ENCODE results near the gene ARHGEF12. TPM values are rescaled to one million over a fixed set of nuclear protein-coding genes. Genes with fewer than 3 reads are reported as not detected.

Gene ARHGEF12, protein sequence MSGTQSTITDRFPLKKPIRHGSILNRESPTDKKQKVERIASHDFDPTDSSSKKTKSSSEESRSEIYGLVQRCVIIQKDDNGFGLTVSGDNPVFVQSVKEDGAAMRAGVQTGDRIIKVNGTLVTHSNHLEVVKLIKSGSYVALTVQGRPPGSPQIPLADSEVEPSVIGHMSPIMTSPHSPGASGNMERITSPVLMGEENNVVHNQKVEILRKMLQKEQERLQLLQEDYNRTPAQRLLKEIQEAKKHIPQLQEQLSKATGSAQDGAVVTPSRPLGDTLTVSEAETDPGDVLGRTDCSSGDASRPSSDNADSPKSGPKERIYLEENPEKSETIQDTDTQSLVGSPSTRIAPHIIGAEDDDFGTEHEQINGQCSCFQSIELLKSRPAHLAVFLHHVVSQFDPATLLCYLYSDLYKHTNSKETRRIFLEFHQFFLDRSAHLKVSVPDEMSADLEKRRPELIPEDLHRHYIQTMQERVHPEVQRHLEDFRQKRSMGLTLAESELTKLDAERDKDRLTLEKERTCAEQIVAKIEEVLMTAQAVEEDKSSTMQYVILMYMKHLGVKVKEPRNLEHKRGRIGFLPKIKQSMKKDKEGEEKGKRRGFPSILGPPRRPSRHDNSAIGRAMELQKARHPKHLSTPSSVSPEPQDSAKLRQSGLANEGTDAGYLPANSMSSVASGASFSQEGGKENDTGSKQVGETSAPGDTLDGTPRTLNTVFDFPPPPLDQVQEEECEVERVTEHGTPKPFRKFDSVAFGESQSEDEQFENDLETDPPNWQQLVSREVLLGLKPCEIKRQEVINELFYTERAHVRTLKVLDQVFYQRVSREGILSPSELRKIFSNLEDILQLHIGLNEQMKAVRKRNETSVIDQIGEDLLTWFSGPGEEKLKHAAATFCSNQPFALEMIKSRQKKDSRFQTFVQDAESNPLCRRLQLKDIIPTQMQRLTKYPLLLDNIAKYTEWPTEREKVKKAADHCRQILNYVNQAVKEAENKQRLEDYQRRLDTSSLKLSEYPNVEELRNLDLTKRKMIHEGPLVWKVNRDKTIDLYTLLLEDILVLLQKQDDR (N-terminal part only)
- 121 TPM for total RNA-seq
- long read RNA-seq, partial matches to known transcripts: 21 of 50 reads
- long read RNA-seq, other reads (novel, unspliced or antisense): 29 of 50 reads

DNA sequence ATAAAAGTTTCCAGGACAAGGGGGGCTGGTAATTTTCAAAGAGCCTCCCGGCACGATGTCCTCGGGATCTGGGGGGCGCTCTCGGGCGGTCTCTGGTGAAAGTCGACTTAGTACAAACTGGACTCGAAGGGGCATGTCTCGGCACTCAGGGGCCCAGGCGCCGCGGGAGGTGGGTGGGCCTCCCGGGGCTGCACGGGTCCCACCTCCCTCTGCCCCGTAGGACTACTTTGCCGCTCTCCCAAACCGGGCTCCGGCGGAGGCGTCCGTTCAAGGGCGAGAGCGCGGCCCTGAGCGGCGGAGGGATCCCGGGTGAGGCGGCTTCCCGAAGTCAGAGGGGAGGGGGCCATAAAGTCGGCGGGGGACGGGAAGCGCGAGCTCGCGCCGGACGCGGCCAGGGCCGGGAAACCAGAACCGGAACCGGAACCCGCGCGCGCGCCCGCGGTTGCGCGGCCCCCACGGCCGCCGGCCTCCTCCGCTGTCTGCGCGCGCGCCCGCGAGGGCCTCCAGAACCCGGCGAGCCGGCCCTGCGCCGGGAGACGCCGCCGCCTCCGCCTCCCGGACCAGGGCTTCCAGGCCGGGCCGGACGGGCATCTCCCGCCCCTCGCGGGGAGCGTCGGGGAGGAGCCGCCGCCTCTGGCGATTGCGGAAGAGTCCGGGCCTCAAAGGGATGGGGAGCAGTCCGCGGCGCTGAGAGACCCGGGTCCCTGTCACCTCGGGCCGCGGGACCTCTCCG lies at the start of gene ARHGEF12:
Gene ARHGEF12 (plus strand): TSS at position 506 of the 733 bp plus-strand sequence. CDS start 831 bp downstream, outside the sequence.
- intact Hi-C loops (cut with DNase I): no loop called here
- Histone ChIP-seq H3K36me3 (no peaks in the 10 kb centered on the region), H3K27me3 (ENCODE audit: low read depth) (no peaks in the 10 kb centered on the region), H3K27ac (peak within 1 kb of the TSS; percentile 93), H3K4me3 (peak within 1 kb of the TSS; percentile 91), H3K4me1 (peaks cover 61% of the 10 kb centered on the region), H3K9me3 (no peaks in the 10 kb centered on the region)
- ATAC-seq (peak; percentile 90 to 96), DNase-seq (peak; percentile 96)
- TF ChIP-seq, protein P1, sequence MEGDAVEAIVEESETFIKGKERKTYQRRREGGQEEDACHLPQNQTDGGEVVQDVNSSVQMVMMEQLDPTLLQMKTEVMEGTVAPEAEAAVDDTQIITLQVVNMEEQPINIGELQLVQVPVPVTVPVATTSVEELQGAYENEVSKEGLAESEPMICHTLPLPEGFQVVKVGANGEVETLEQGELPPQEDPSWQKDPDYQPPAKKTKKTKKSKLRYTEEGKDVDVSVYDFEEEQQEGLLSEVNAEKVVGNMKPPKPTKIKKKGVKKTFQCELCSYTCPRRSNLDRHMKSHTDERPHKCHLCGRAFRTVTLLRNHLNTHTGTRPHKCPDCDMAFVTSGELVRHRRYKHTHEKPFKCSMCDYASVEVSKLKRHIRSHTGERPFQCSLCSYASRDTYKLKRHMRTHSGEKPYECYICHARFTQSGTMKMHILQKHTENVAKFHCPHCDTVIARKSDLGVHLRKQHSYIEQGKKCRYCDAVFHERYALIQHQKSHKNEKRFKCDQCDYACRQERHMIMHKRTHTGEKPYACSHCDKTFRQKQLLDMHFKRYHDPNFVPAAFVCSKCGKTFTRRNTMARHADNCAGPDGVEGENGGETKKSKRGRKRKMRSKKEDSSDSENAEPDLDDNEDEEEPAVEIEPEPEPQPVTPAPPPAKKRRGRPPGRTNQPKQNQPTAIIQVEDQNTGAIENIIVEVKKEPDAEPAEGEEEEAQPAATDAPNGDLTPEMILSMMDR (IDR thresholded peaks at IDR 0.05): peak; percentile 33

DNA sequence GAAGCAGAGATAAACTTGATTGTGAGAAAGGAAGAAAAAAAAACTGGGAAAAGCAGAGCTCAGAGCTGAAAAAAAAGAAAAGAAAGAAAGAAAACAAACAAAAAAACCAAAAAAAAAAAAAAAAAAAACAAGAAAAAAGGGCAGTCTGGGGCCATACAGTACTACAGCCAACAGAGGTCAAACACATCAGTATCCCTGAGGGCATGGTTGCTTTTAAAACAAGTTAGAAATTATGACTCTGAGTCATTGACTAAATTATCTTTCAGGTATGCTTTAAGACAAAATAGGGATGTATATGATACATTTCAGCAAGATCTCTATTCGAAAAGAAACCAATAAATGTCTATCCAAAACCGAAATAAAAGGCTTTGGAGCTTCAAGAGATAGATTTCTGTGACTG lies 48.2 kb upstream of the ARHGEF12 start:
- intact Hi-C loops (cut with DNase I): no loop called here
- TF ChIP-seq, protein P1 (IDR thresholded peaks at IDR 0.05): no peak

DNA sequence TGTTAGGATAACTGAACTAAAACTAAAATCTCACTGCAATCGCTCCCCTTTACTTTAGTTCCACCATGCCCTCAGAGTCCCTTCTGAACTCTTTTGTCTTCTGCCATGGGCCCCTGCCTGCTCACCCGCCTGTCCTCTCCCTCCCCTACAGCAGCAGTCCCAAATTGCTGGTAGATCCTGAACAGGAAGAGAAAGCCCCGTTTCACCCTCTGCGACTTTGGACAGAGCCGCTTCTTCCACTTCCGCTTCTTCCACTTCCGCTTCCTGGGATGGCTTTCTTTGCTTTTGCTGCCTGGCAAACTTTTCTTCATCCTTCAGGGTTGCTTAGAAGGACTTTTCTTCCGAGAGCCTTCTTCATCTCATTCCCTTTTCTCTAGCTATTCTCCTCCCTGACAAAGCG lies 46.8 kb upstream of the ARHGEF12 start:
- H3K27me3 ChIP-seq (ENCODE audit: low read depth): peaks cover 14% of the 10 kb centered on the region
- DNase-seq: no peak
- ATAC-seq: no peak
- H3K4me1 ChIP-seq: no peaks in the 10 kb centered on the region
- no peak overlapping the region for H3K27ac ChIP-seq
- no peaks in the 10 kb centered on the region for H3K36me3 ChIP-seq
- TF ChIP-seq, protein P1 (IDR thresholded peaks at IDR 0.05): no peak
- intact Hi-C loops (cut with DNase I): no loop called here
- H3K4me3 ChIP-seq: no peak overlapping the region
- no peaks in the 10 kb centered on the region for H3K9me3 ChIP-seq

More for the DNA sequence above, 48.2 kb upstream of the ARHGEF12 start:
- DNase-seq: no peak
- H3K27me3 ChIP-seq (ENCODE audit: low read depth): peaks cover 9% of the 10 kb centered on the region
- no peaks in the 10 kb centered on the region for H3K36me3 ChIP-seq
- no peak overlapping the region for H3K4me3 ChIP-seq
- H3K27ac ChIP-seq: no peak overlapping the region
- ATAC-seq: no peak
- H3K9me3 ChIP-seq: no peaks in the 10 kb centered on the region
- H3K4me1 ChIP-seq: no peaks in the 10 kb centered on the region

DNA sequence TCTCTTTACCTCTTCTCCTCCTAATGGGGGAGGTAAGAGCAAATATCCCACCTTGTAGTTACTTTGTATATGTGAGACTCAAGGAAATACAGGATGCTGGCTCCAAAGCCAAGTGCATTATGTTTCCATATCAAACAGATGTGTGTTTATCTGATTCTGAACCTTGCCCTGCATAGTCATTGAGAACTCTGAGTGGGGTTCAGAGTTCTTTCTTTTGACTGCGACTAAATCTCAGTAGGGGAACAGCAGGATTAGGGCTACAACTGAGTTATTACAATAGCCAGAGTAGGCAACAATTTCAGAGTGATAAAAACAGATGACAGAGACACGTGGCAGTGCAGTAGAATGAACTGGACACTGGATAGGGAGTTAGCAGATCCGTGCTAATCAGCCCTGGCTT lies 45.3 kb upstream of the ARHGEF12 start:
- TF ChIP-seq, protein P1 (IDR thresholded peaks at IDR 0.05): no peak
- no peak overlapping the region for H3K27ac ChIP-seq
- H3K36me3 ChIP-seq: no peaks in the 10 kb centered on the region
- no peaks in the 10 kb centered on the region for H3K9me3 ChIP-seq
- DNase-seq: no peak
- ATAC-seq: no peak
- no peak overlapping the region for H3K4me3 ChIP-seq
- H3K4me1 ChIP-seq: no peaks in the 10 kb centered on the region
- intact Hi-C loops (cut with DNase I): no loop called here
- H3K27me3 ChIP-seq (ENCODE audit: low read depth): peaks cover 14% of the 10 kb centered on the region

Data from lower lobe of right lung (tissue), 2 donors.